KOPT-K1 (cell line): ENCODE results near the gene CUL1.

Source experiments
- H3K27ac ChIP-seq: fragments of 200-600 bp; sonication (generic); 2 replicates; pipeline ENCODE4 v1.5.1; 2016; ENCODE audit warnings: antibody characterized with exemption, mild to moderate bottlenecking, low read depth, low read length; ENCODE audit not compliant: poor library complexity, severe bottlenecking
- H3K36me3 ChIP-seq: fragments of 200-600 bp; sonication (generic); 2 replicates; pipeline ENCODE4 v1.5.1; 2017; ENCODE audit warnings: antibody characterized with exemption, mild to moderate bottlenecking, low read length, moderate library complexity; ENCODE audit not compliant: insufficient read depth
- H3K9me3 ChIP-seq: fragments of 200-600 bp; sonication (generic); 2 replicates; pipeline ENCODE4 v1.5.1; 2017; ENCODE audit warnings: antibody characterized with exemption, low read length, mild to moderate bottlenecking; ENCODE audit not compliant: insufficient read depth, poor library complexity, severe bottlenecking

The CUL1 gene

DNA sequence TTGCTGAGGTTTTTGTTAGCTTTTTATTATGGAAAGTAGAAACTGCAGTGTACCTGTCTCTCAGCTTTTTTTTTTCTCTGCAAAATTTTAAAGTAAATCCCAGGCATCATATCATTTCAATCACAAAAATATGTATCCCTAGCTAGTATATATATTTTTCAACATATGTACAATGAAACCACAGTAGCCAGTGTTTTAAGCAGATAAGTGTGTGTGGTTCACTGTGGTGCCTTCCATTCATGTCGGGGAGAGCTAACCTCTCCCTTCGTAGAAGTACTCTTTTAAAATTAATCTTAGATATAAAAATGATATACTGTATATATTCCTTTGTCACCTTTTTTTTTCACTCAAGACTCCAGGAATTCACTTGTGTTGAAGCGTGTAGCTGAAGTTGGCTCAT, 22.7 kb downstream of the CUL1 start:
- H3K36me3 ChIP-seq, result no peaks in the 10 kb centered on the region
- H3K27ac ChIP-seq, result no peak overlapping the region
- H3K9me3 ChIP-seq, result no peaks in the 10 kb centered on the region

DNA sequence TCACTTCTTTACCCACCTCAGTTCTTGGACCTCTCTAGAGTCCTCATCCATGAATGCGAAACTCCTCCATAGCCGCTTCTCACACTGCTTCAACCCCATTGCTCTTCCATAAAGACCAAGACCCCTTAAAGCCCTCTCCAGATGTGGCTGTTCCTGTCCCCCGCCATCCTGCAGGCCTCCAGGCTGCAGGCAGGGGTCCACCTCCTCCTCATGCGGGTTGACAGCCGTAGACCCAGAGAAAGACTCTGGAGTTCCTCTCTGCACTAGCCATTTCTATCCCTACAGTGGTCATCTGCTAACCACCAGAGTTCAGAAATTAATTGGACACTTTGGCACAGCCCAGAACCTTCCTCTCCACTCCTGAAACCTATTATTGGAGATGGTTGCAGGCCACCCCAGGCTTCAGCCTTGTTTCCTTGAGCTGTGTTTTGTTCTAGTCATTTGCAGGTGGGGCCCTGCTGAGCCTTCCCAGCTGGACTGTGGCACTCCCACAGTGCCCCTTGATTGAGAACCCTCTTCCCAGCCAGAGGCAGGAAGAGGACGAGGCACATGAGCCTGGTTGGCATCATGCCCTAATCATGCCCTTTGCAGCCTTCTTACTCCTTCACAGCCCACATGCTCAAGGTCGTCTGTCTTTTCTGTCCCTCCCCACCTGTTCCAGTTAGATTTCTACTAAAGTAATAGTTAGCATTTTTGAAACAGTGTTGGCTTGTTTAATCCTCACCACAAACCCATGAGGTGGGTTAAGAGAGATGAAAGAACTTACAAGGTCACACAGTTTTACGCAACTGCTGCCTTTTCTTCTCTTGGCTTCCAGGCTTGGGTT, 23.9 kb downstream of the CUL1 start:
- no peaks in the 10 kb centered on the region for H3K9me3 ChIP-seq
- H3K36me3 ChIP-seq, result no peaks in the 10 kb centered on the region
- peak overlapping the region; percentile 24 for H3K27ac ChIP-seq

DNA sequence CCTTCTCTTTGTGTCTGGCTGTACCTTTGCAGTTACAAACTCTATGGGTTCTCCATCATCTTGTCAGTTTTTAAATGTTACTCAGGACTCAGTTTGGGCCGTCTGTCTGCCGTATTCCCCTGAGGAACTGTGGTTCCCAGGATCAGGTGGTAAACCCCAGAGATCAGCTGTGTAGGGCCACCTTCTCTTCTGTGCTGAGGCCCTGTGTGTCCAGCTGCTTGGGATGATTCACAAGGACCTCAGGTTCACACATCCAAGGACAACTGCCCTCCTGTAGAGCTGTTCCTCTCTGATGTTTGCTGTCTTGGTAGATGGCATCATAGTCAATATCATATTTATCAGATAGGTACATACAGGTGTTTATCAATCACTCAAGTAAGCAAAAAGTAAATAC, 24.5 kb downstream of the CUL1 start:
- no peaks in the 10 kb centered on the region for H3K36me3 ChIP-seq
- H3K27ac ChIP-seq, result peak overlapping the region; percentile 24
- H3K9me3 ChIP-seq, result no peaks in the 10 kb centered on the region

DNA sequence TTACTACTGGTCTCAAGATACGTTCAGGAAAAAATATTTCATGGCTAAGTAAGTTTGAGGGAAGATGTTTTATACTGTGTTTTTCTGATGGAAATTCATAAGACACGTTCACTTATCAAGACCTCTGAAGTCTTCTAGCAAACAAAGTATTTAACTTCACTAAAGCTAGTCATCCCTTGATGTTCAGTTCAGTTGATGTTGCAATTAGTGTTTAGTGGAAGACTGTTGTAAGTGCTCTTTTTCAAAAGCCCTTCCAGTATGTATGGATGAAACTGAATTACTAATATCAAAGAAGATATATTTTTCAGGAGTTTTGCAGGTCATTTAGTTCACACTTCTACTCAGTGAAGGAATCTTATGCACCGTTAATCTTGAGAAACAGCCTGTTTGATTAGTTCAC, 25.1 kb downstream of the CUL1 start:
- Histone ChIP-seq H3K9me3 (no peaks in the 10 kb centered on the region), H3K27ac (no peak overlapping the region), H3K36me3 (no peaks in the 10 kb centered on the region)

DNA sequence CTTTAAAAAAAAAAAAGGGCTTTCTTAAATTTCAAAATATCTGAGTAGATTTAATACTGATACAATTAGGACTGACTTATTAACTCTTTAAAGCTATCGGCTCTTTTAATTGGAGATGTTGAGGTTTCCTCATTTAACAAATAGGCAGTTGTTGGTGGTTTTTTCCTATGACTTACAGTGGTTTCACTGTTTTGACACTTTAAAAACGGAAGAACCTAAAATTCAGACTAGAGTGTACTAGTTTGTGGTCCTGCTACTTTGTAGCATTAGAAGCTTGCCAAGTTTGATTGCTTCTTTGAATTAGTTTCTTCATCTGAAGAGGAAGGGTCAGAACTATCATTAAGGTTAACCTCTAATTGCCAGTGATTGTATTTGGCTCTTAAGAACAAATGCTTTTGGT, 27.7 kb downstream of the CUL1 start:
- H3K36me3 ChIP-seq, result peaks cover 16% of the 10 kb centered on the region
- no peaks in the 10 kb centered on the region for H3K9me3 ChIP-seq
- peak overlapping the region; percentile 3 for H3K27ac ChIP-seq

DNA sequence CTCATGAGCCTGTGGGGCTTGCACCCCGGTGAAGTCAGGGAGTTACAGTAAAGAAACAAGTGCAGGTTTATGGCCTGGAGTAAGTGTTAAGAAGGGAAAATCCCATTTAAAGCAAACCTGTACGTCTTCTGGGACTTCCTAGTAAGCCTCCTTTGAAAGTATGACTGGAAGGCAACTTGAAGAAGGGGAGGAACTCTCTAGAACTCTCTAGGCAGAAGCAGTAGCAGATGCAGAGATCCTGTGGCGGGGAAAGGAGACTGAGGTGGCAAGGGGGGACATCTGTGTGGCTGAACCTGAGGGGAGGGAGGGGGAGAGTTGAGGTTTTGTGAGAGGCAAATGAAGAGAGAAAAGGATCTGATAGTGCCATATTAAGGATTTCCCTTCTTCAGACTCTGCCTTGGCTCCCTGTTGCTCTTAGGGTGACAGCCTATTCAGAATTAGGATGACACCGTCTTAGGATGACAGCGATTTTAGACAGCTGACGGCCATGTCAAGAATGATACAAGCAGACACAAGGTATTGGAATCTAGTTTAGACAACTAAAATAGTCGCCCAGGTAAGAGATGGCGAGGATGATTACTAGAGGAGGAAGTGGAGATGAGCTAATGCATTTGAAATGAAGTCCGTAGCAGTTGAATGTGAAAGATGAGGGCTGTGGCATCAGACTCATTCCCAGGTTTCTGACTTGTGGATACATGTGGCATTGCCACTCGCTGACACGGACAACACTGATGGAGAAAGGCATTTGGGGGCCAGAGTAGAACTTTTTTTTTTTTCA, 29.0 kb downstream of the CUL1 start:
- no peaks in the 10 kb centered on the region for H3K9me3 ChIP-seq

DNA sequence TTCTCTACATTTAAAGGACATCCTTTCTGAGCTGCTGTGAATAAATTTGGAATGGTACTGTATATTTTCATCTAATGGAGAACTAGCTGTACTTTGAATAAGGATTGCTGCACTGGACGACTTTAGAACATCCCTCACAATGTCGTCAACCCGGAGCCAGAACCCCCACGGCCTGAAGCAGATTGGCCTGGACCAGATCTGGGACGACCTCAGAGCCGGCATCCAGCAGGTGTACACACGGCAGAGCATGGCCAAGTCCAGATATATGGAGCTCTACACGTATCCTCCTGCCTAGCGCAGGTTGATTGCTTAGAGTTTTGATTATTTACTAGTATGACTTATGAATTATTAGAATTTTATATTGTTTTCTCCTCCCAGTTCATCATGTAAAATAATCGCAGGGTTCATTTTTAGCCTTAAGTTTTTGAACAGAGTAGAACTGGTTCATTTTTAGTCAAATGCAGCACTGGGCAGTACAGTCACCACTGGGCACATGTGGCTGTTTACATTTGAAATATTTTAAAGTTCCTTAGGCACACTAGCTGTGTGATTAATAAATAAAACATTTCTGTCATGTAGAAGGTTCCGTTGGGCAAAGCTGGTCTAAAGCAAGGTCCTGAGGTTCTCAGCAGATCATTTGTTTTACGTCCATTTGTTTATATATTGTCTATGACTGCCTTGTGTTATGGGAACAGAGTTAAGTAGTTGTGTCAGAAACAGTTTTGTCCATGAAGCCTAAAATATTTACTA, 31.5 kb downstream of the CUL1 start:
- Histone ChIP-seq H3K27ac (no peak overlapping the region), H3K36me3 (peaks cover 53% of the 10 kb centered on the region), H3K9me3 (no peaks in the 10 kb centered on the region)

More for the DNA sequence above, 29.0 kb downstream of the CUL1 start:
- Histone ChIP-seq H3K36me3 (peaks cover 29% of the 10 kb centered on the region), H3K27ac (no peak overlapping the region)

DNA sequence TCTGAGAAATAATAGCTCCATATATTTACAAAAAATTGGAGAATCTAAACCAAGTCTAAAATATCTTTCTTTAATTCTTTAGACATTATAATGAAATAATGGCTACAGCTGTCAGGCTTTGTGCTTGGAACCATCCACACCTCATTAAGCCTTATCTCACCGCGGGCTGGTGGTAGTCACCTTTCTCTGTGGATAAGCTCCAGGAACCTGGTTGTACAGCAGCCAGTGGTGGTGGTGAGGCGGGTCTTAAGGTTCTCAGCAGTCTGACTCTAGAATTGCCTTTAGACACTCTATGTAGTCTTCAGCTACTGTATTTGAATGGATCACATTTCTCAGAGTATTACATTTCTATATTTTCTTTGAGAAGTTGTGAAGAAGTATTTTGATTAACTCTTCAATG, 34.2 kb downstream of the CUL1 start:
- H3K9me3 ChIP-seq, result no peaks in the 10 kb centered on the region
- H3K36me3 ChIP-seq, result peaks cover 67% of the 10 kb centered on the region
- H3K27ac ChIP-seq, result no peak overlapping the region

DNA sequence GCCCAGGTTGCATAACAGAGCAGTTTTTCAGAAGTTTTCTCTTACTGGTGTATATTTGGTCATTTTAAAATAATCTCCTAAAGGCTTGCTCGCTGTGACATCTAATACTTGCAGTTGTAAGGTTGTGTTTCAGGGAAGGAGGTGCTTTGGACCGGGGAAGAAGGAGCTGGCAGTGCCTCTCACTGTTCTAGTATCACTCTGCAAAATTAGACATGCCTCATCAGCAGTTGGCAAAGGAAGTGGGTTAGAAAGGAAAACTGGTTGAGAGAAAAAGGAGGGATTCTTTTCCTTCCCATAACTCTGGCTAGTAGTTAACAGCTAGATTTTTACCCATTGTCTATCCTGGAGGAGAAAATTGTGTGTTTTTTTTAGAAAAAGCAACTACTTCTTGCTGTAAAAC, 34.8 kb downstream of the CUL1 start:
- Histone ChIP-seq H3K27ac (no peak overlapping the region), H3K36me3 (peaks cover 73% of the 10 kb centered on the region), H3K9me3 (no peaks in the 10 kb centered on the region)

DNA sequence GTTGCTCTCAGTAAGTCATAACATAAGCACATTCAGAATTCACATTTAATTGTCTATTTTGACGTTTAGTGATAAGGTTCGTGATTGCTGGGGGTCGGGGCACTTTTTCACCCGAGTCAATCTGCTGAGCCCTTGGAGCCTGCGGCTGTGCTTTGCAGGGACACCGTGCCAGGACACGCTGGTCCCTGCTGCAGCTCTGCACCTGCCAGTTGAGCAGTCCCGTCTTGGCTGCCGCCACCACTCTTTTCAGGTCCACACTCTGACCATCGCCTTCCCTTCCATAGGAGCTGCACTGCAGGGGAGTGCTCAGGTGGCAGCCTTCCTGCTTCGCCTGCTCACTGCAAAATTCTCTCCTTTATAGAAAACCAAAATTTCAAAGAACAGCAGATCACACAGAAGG, 36.4 kb downstream of the CUL1 start:
- H3K9me3 ChIP-seq, result no peaks in the 10 kb centered on the region
- no peak overlapping the region for H3K27ac ChIP-seq
- H3K36me3 ChIP-seq, result peaks cover 84% of the 10 kb centered on the region

DNA sequence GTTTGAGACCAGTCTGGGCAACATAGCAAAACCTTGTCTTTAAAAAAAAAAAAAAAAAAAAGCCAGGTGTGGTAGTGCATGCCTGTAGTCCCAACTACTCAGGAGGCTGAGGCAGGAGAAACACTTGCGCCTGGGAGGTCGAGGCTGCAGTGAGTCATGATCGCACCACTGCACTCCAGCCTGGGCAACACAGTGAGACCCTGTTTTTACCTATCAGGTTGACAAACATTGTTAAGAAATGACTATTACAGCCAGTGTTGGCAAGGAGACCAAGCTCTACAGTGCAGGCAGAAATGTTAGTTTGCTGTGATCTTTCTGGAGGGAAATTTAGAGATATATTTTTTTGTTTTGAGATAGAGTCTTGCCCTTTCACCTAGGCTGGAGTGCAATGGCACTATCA, 37.3 kb downstream of the CUL1 start:
- peaks cover 85% of the 10 kb centered on the region for H3K36me3 ChIP-seq
- H3K9me3 ChIP-seq, result peaks cover 8% of the 10 kb centered on the region
- no peak overlapping the region for H3K27ac ChIP-seq

DNA sequence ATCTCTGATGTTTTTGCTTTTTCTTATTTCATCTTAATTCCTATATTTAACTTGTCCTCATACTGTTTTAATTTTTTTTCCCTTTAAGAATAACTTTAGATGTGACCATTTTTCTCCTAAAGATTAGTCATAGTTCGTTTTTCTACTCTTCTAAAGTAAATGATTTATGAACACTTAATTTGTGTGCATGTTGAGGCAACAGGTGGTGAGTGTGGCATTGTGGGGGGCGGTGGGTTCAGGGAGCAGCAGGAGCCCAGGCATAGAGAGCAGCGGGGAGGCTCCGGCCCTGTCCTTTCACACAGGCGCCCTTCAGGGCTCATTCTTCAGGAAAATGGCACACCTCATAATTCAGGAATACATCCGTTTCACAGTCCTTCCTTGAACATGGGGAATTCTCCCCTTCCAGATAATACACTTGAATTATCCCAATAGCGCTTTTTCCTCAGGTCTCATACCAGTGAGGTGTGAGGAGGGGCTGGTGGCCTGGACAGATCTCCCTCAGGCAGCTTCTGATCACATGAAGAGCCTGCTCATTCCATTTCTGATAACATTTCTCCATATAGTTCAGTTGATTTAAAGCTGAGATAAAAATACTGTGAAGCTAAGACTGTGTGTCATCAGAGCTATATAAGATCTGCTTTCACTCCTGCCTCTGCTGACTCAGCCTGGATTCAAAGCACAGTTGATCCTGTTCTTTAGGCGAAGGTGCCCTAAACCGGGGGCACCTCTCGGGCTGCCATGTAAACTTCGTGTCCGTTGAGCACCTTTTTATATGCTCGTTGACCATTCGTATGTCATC, 40.2 kb downstream of the CUL1 start:
- H3K36me3 ChIP-seq, result peaks cover 84% of the 10 kb centered on the region
- H3K9me3 ChIP-seq, result peaks cover 34% of the 10 kb centered on the region
- no peak overlapping the region for H3K27ac ChIP-seq

DNA sequence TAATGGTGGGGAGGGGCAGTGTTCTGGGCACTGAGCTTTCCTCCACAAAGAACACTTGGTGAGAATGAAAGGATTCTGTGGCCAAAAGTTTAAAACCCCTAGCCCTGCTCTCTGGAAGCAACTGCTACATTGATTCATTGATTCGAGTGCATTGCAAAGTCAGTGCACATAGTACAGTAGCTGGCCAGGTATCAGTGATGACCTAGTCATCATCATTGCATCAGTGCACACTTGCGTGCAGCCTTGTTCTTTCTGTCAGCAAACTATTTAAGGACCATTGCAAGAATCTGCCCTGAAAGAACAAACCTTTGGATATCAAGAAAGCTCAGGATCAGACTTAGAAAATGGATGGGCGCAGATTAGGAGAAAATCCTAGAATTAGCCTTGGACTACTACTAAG, 47.4 kb downstream of the CUL1 start:
- no peak overlapping the region for H3K27ac ChIP-seq
- peaks cover 25% of the 10 kb centered on the region for H3K9me3 ChIP-seq
- peaks cover 36% of the 10 kb centered on the region for H3K36me3 ChIP-seq

DNA sequence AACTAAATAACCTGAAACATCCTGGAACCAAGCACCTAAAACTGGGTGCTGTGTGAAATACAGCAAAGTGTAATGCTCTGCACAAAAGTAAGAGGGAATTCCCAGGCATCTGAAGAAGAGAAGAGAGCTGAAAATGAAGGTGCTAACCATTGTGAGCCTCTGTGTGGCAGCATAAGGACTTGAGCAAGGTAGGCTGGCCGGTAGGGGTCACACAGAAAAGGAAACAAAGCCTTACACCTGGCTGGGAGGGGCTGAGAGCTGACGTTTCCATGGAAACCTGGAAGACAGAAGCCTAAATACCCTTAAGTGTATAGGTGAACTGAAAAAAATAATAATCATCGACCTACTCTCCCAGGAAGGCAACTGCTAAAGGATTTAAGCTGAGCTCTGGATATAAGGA, 48.6 kb downstream of the CUL1 start:
- H3K9me3 ChIP-seq, result peaks cover 15% of the 10 kb centered on the region
- peaks cover 25% of the 10 kb centered on the region for H3K36me3 ChIP-seq
- H3K27ac ChIP-seq, result no peak overlapping the region
